Measurements from ENCODE around the gene IGF1R. TPM values are rescaled to one million over a fixed set of nuclear protein-coding genes. Genes with fewer than 3 reads are reported as not detected.
"Not testable (repeated sequence)": the region's sequence is repeated elsewhere in the genome, so short reads cannot be mapped to it uniquely, and the experiment has no call there.

IGF1R gene
- total and polyA plus RNA-seq, 8 donors: 8.1 to 50.3 (median 36.0) TPM

DNA sequence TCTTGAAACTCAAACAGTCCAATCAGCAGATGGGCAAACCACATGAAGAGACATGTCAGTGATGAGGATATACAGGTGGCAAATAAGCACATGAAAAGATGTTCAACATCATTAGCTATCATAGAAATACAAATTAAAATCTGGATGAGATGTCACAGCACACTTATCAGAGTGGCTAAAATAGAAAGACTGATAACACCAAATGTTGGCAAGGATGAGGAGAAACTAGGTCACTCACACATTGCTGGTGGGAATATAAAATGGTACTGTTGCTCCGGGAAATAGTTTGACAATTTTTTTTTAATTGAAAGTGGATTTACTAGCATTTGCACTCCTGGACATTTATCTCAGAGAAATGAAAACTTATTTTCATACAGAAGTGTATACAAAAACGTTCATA is 350.9 kb downstream of the IGF1R start:
- no peaks in the 10 kb centered on the region for H3K4me1 ChIP-seq
- no peak for ATAC-seq
- no peak overlapping the region for H3K4me3 ChIP-seq
- TF ChIP-seq CTCF (IDR thresholded peaks at IDR 0.05): no peak
- DNase-seq: no peak
- FAIRE-seq: no peak
- no peaks in the 10 kb centered on the region for H3K27me3 ChIP-seq
- H3K36me3 ChIP-seq: no peaks in the 10 kb centered on the region
- H3K27ac ChIP-seq: no peak overlapping the region
- H3K9me3 ChIP-seq: no peaks in the 10 kb centered on the region
- intact Hi-C loops (cut with DNase I): no loop called here
- WGBS, 2 donors: 63% methylated on average over 2 of the region's 2 CpGs

- FAIRE-seq (no peak), ATAC-seq (no peak), DNase-seq (no peak)
- H3K4me3 ChIP-seq: no peak overlapping the region
- TF ChIP-seq CTCF (IDR thresholded peaks at IDR 0.05): no peak
- no peaks in the 10 kb centered on the region for H3K36me3 ChIP-seq
- intact Hi-C loops (cut with DNase I): no loop called here
- no peak overlapping the region for H3K27ac ChIP-seq
- H3K4me1 ChIP-seq: no peaks in the 10 kb centered on the region
- H3K9me3 ChIP-seq: no peaks in the 10 kb centered on the region
- 83 to 89% methylated on average over 3 of the region's 3 CpGs for WGBS, 2 donors
- H3K27me3 ChIP-seq: no peaks in the 10 kb centered on the region
These were observed 353.9 kb downstream of the IGF1R start for GRCh38 chr15:99002226-99002625.

- intact Hi-C loops (cut with DNase I); H3K9me3 ChIP-seq; H3K4me1 ChIP-seq; H3K27ac ChIP-seq; H3K4me3 ChIP-seq; FAIRE-seq; DNase-seq; H3K27me3 ChIP-seq; H3K36me3 ChIP-seq; ATAC-seq: not testable (repeated sequence)
- 80 to 83% methylated on average over 10 of the region's 10 CpGs for WGBS, 2 donors
These were observed 355.0 kb downstream of the IGF1R start for GRCh38 chr15:99003317-99003716.

DNA sequence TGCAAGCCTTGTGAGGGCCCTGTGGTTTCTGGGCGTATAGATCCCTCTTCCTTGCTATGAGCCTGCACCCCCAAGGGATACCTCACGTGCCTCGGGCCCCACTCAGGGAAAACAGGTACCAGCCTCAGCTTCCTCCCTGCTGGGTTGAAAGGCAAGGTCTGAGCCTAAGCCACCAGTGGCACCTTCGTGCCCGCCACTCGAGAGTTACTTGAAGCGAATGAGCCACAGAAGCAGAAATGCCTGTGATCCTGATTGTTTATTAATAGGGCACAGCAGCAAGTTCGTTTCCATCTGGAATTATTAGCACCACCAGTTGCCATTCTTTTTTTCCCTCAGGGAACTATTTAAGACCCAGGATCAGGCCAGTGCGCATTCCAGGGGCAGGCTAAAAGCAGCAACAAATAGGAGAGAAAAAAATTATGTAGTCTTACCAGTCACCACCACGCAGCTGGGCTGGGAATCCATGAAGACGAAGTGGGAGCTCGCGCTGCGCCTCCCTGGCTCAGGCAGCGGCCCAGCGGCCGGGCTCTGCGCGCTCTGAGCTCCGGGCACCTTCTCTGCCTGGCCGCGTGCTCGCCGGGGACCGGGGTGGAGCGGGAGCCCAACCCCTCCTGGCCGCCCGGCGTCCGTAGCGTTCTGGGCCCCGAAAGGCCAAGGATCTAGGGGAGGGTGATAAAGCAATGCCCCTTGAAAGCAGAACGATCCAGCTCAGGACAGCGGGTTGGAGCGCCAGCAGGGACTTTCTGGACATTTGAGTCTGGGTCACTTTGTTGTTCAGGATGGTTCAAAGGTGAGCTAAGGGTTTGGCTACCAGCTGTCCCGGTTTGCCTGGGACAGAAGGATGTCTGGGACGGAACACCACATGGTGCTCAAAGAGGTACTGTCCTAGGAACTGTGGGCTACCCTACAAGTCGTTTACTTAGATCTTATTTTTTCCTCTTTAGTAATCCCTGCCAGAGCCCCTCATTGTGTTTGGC is 356.9 kb downstream of the IGF1R start:
- H3K36me3 ChIP-seq; FAIRE-seq; H3K4me1 ChIP-seq; H3K4me3 ChIP-seq; DNase-seq; H3K9me3 ChIP-seq; H3K27me3 ChIP-seq; H3K27ac ChIP-seq; intact Hi-C loops (cut with DNase I); ATAC-seq: not testable (repeated sequence)
- 61 to 63% methylated on average over 34 to 36 of the region's 38 CpGs for WGBS, 2 donors

DNA sequence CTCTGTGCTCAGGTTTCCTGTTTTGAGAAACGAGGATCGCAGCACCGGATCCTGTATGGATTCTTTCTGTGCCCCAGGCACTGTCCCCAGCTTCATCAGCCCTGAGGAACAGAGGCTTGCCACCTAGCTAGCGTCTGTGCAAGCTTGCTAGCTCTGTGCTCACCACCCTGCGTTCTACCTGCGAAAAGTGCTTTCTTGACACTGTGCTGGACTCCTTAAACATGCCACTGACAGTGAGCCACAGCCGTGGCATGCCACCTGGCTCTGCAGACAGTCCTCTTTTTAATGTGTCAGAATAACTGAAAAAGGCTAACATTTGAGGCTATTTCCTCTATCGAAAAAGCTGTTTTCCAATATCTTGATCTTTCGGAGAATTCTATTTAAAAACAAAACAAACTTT is 357.8 kb downstream of the IGF1R start:
- ATAC-seq: no peak
- TF ChIP-seq CTCF (IDR thresholded peaks at IDR 0.05): no peak
- no peaks in the 10 kb centered on the region for H3K9me3 ChIP-seq
- no peak for FAIRE-seq
- H3K36me3 ChIP-seq: no peaks in the 10 kb centered on the region
- H3K4me1 ChIP-seq: no peaks in the 10 kb centered on the region
- no peak overlapping the region for H3K27ac ChIP-seq
- intact Hi-C loops (cut with DNase I): no loop called here
- WGBS, 2 donors: 74% methylated on average over 9 of the region's 9 CpGs
- H3K27me3 ChIP-seq: no peaks in the 10 kb centered on the region
- no peak overlapping the region for H3K4me3 ChIP-seq
- DNase-seq: no peak

GRCh38 chr15:99006904-99007495 is 358.7 kb downstream of the IGF1R start:
- Histone ChIP-seq H3K9me3 (no peaks in the 10 kb centered on the region), H3K27ac (no peak overlapping the region), H3K4me1 (no peaks in the 10 kb centered on the region), H3K4me3 (no peak overlapping the region), H3K36me3 (no peaks in the 10 kb centered on the region), H3K27me3 (no peaks in the 10 kb centered on the region)
- FAIRE-seq (no peak), ATAC-seq (no peak), DNase-seq (no peak)
- TF ChIP-seq CTCF (IDR thresholded peaks at IDR 0.05): no peak
- intact Hi-C loops (cut with DNase I): no loop called here
- WGBS, 2 donors: 92 to 94% methylated on average over 17 of the region's 17 CpGs

Data from pancreas (tissue), 10 donors.